B cell (primary cell): ENCODE data around the gene STIMATE. TPM values are rescaled to one million over a fixed set of nuclear protein-coding genes. Genes with fewer than 3 reads are reported as not detected.

Experiments
- ATAC-seq: fragments of 200-7000 bp; cut with Tn5 transposase; one replicate; pipeline ENCODE4 v1.10.0; 2021; ENCODE audit warnings: low read depth, mild to moderate bottlenecking, moderate number of reproducible peaks, moderate library complexity
- CTCF ChIA-PET: fragments of 350-600 bp; sonication (Branson Sonifier 250); formaldehyde crosslinking; loops from one replicate; lab custom pipeline; 2021; ENCODE audit warnings: antibody characterized with exemption, inconsistent platforms; lab: Charles Lee
- POLR2A ChIA-PET: fragments of 350-600 bp; sonication (Branson Sonifier 250); formaldehyde crosslinking; loops from one replicate; lab custom pipeline; 2021; ENCODE audit warnings: antibody characterized with exemption; lab: Charles Lee
- DNase-seq: peaks from one replicate; pipeline ENCODE4 v3.0.0; 2013
- H2AFZ ChIP-seq: 2 replicates; pipeline ENCODE4 v1.6.1; 2012; ENCODE audit warnings: mild to moderate bottlenecking, low read depth, low read length; ENCODE audit not compliant: insufficient read depth, poor library complexity, severe bottlenecking
- H3K27ac ChIP-seq, 2 donors: 1 replicate in 1 of 2; 2 replicates in 1 of 2; pipeline ENCODE4 v1.5.1; 2012 to 2013; ENCODE audit warnings: low read length in 2 of 2, mild to moderate bottlenecking in 2 of 2, moderate library complexity in 1 of 2
- H3K27me3 ChIP-seq, 4 experiments: fragments of 200-600 bp in 1 of 4; sonication (generic) in 1 of 4; replicated peaks in 1 of 4; 1 replicate in 2 of 4; 2 replicates in 2 of 4; pipeline versions ENCODE4 v1.6.1 to v1.7.0; 2013 to 2016; ENCODE audit warnings: low read length in 3 of 4, mild to moderate bottlenecking in 2 of 4, mixed read lengths in 1 of 4, moderate library complexity in 1 of 4; ENCODE audit not compliant: insufficient read depth in 4 of 4, control insufficient read depth in 3 of 4; ENCODE audit errors: control extremely low read depth in 1 of 4
- H3K36me3 ChIP-seq, 2 experiments: replicated peaks in 1 of 2; 1 replicate in 1 of 2; 2 replicates in 1 of 2; pipeline versions ENCODE4 v1.6.1 to v1.7.1; 2013; ENCODE audit warnings: low read length in 1 of 2; ENCODE audit not compliant: insufficient read depth in 2 of 2, control insufficient read depth in 1 of 2; ENCODE audit errors: control extremely low read depth in 1 of 2, extremely low read depth in 1 of 2
- H3K4me1 ChIP-seq, 2 donors: fragments of 200-600 bp in 1 of 2; sonication (generic) in 1 of 2; 1 replicate in 1 of 2; 2 replicates in 1 of 2; pipeline versions ENCODE4 v1.5.1 to v1.6.1; 2013 to 2017; ENCODE audit warnings: low read length in 2 of 2; ENCODE audit not compliant: control insufficient read depth in 2 of 2, insufficient read depth in 2 of 2
- H3K4me2 ChIP-seq: replicated peaks from 2 replicates; pipeline ENCODE3; 2012; ENCODE audit warnings: mild to moderate bottlenecking, low read depth, low read length; ENCODE audit not compliant: poor library complexity, severe bottlenecking
- H3K4me3 ChIP-seq, 5 experiments: fragments of 200-600 bp in 1 of 5; sonication (generic) in 1 of 5; 1 replicate in 3 of 5; 2 replicates in 2 of 5; pipeline versions ENCODE4 v1.5.1 to v1.7.0; 2011 to 2016; ENCODE audit warnings: low read length in 4 of 5, mild to moderate bottlenecking in 4 of 5, low read depth in 2 of 5, control low read depth in 1 of 5, moderate library complexity in 1 of 5; ENCODE audit not compliant: insufficient read depth in 1 of 5; ENCODE audit errors: control extremely low read depth in 1 of 5, extremely low read depth in 1 of 5
- H3K79me2 ChIP-seq: fragments of 200-600 bp; sonication (generic); one replicate; pipeline ENCODE4 v1.6.0; 2016; ENCODE audit warnings: low read length; ENCODE audit not compliant: control insufficient read depth, insufficient read depth
- H3K9ac ChIP-seq: fragments of 200-600 bp; sonication (generic); 2 replicates; pipeline ENCODE4 v1.6.1; 2017; ENCODE audit warnings: mild to moderate bottlenecking, low read length, moderate library complexity
- H3K9me3 ChIP-seq, 3 donors: one replicate each; pipeline versions ENCODE4 v1.6.1 to v1.7.1; 2013; ENCODE audit warnings: low read length in 2 of 3; ENCODE audit not compliant: control insufficient read depth in 2 of 3, insufficient read depth in 1 of 3; ENCODE audit errors: control extremely low read depth in 1 of 3
- H4K20me1 ChIP-seq: 2 replicates; pipeline ENCODE4 v1.6.0; 2012; ENCODE audit warnings: mild to moderate bottlenecking, low read length; ENCODE audit not compliant: insufficient read depth, control insufficient read depth, poor library complexity, severe bottlenecking
- H3K27ac Mint-ChIP-seq: one replicate; pipeline ENCODE4 v1.8.0; 2021; ENCODE audit warnings: mixed read lengths
- H3K27me3 Mint-ChIP-seq: one replicate; pipeline ENCODE4 v1.8.0; 2021; ENCODE audit warnings: mixed read lengths
- H3K4me1 Mint-ChIP-seq: one replicate; pipeline ENCODE4 v1.8.0; 2021; ENCODE audit warnings: mixed read lengths
- H3K4me3 Mint-ChIP-seq: one replicate; pipeline ENCODE4 v1.8.0; 2021; ENCODE audit warnings: mixed read lengths
- H3K9me3 Mint-ChIP-seq: one replicate; pipeline ENCODE4 v1.8.0; 2022; ENCODE audit warnings: mixed read lengths; ENCODE audit not compliant: insufficient read depth
- CTCF ChIP-seq: fragments of 200-600 bp; IDR thresholded peaks from one replicate; pipeline ENCODE4 v1.8.0; 2022; ENCODE audit warnings: antibody characterized with exemption, mild to moderate bottlenecking
- EZH2 ChIP-seq: IDR thresholded peaks from 2 replicates; pipeline ENCODE4 v1.6.1; 2012; ENCODE audit warnings: borderline replicate concordance, low read depth, mild to moderate bottlenecking, moderate library complexity, low read length; ENCODE audit not compliant: insufficient read depth, poor library complexity, severe bottlenecking
- WGBS: methylation state at CpG from one replicate; pipeline ENCODE4 v1.1.5; 2013; ENCODE audit warnings: missing lambda C conversion rate; ENCODE audit not compliant: insufficient coverage; 5-methylcytosine and 5-hydroxymethylcytosine counted together
- intact Hi-C: fragments of 100-400 bp; cut with micrococcal nuclease; formaldehyde crosslinking; loops from one replicate; pipeline ENCODE4 v1.10.0; 2022
- polyA plus RNA-seq: library from polyadenylated mRNA; depleted of rRNA; stranded (reverse); fragments of >200 nt; gene quantifications from 2 replicates; pipeline ENCODE4 v1.2.3, GENCODE V29; 2012
- total RNA-seq, 2 donors: library from RNA; stranded (reverse); fragments of 120-200 nt in 1 of 2; gene quantifications; 1 replicate in 1 of 2; 2 replicates in 1 of 2; pipeline versions ENCODE4 v1.2.3 to v1.2.4, GENCODE V29; 2013 to 2022

STIMATE gene
- total and polyA plus RNA-seq, 2 donors (not counting 1 experiment from before 2014, with no cell fraction given), result 24.6 to 38.4 TPM

- DNase-seq, result no peak
- H3K27ac ChIP-seq, result no peak overlapping the region
- H3K4me2 ChIP-seq, result no peak overlapping the region
- no CpG with 5 or more reads among the region's 6 CpGs for WGBS
- no peaks in the 10 kb centered on the region for H3K27me3 Mint-ChIP-seq
- no peak for ATAC-seq
- intact Hi-C loops, result no loop called here
- H4K20me1 ChIP-seq, result no peaks in the 10 kb centered on the region
- H3K79me2 ChIP-seq, result no peaks in the 10 kb centered on the region
- peaks cover 26 to 63% of the 10 kb centered on the region in 2 experiments for H3K36me3 ChIP-seq
- no peaks in the 10 kb centered on the region for H3K4me1 Mint-ChIP-seq
- H3K9me3 ChIP-seq, result no peaks in the 10 kb centered on the region
- ChIA-PET POLR2A (no interaction called here), CTCF (interaction anchor here (1.3 kb wide), 2 partner anchors 8 to 12 kb away, joined by 3 to 4 read pairs; no protein-coding TSS in a partner anchor)
- H2AFZ ChIP-seq, result no peak overlapping the region
- no peaks in the 10 kb centered on the region for H3K9me3 Mint-ChIP-seq
- H3K9ac ChIP-seq, result no peak overlapping the region
- no peak overlapping the region for H3K4me3 ChIP-seq
- H3K27me3 ChIP-seq, result no peaks in the 10 kb centered on the region
- H3K27ac Mint-ChIP-seq, result no peak overlapping the region
- H3K4me1 ChIP-seq, result no peaks in the 10 kb centered on the region
- TF ChIP-seq EZH2, result no peak
- no peak for TF ChIP-seq CTCF
- H3K4me3 Mint-ChIP-seq, result no peak overlapping the region
Measured at GRCh38 chr3:52915294-52915693, 17.9 kb upstream of the STIMATE start.

- Mint-ChIP-seq H3K4me3 (no peak overlapping the region), H3K4me1 (no peaks in the 10 kb centered on the region), H3K9me3 (no peaks in the 10 kb centered on the region), H3K27me3 (no peaks in the 10 kb centered on the region), H3K27ac (no peak overlapping the region)
- DNase-seq (no peak), ATAC-seq (no peak)
- no peak overlapping the region for H2AFZ ChIP-seq
- H3K9me3 ChIP-seq, result no peaks in the 10 kb centered on the region
- H3K4me3 ChIP-seq, result no peak overlapping the region
- intact Hi-C loops, result no loop called here
- no peaks in the 10 kb centered on the region for H3K27me3 ChIP-seq
- no peaks in the 10 kb centered on the region for H3K79me2 ChIP-seq
- no peaks in the 10 kb centered on the region for H4K20me1 ChIP-seq
- TF ChIP-seq EZH2 (no peak), CTCF (no peak)
- no peaks in the 10 kb centered on the region for H3K4me1 ChIP-seq
- WGBS, result 98% methylated on average over 5 of the region's 9 CpGs
- H3K36me3 ChIP-seq, result peaks cover 19 to 53% of the 10 kb centered on the region in 2 experiments
- ChIA-PET CTCF (interaction anchor here (1.2 kb wide), 1 partner anchor 22 kb away, joined by 4 read pairs; no protein-coding TSS in a partner anchor), POLR2A (no interaction called here)
- H3K4me2 ChIP-seq, result no peak overlapping the region
- H3K27ac ChIP-seq, result no peak overlapping the region
- no peak overlapping the region for H3K9ac ChIP-seq
Measured at GRCh38 chr3:52912885-52913731, 15.8 kb upstream of the STIMATE start.
